ENCODE results near the gene HOXA6.
A peak's percentile ranks its signal among the peaks of the same experiment; 100 is the strongest.

Gene HOXA6

GRCh38 chr7:27184337-27185012 lies 36.9 kb upstream of the HOXA6 start:
- DNase-seq = peak; percentile 47 to 62

GRCh38 chr7:27183682-27184336 lies 36.2 kb upstream of the HOXA6 start:
- DNase-seq = peak in 1 of 2 experiments; percentile 51

- peak; percentile 37 to 57 for DNase-seq
Observed at GRCh38 chr7:27182861-27183681, 35.5 kb upstream of the HOXA6 start.

- DNase-seq = no peak
Observed at GRCh38 chr7:27182285-27182841, 34.8 kb upstream of the HOXA6 start.

- no peak for DNase-seq
Observed at GRCh38 chr7:27181795-27182275, 34.3 kb upstream of the HOXA6 start.

GRCh38 chr7:27180431-27181420 lies 33.2 kb upstream of the HOXA6 start:
- DNase-seq = no peak

- DNase-seq = peak; percentile 38 to 54
Observed at GRCh38 chr7:27179503-27180430, 32.2 kb upstream of the HOXA6 start.

- no peak for DNase-seq
Observed at GRCh38 chr7:27179030-27179429, 31.5 kb upstream of the HOXA6 start.

- no peak for DNase-seq
Observed at GRCh38 chr7:27178366-27178765, 30.8 kb upstream of the HOXA6 start.

- DNase-seq = no peak
Observed at GRCh38 chr7:27177795-27178320, 30.3 kb upstream of the HOXA6 start.

GRCh38 chr7:27176962-27177794 lies 29.6 kb upstream of the HOXA6 start:
- no peak for DNase-seq

- no peak for DNase-seq
Observed at GRCh38 chr7:27176524-27176845, 28.9 kb upstream of the HOXA6 start.

GRCh38 chr7:27175626-27176523 lies 28.3 kb upstream of the HOXA6 start:
- no peak for DNase-seq

- DNase-seq = no peak
Observed at GRCh38 chr7:27174874-27175625, 27.5 kb upstream of the HOXA6 start.

GRCh38 chr7:27173956-27174873 lies 26.6 kb upstream of the HOXA6 start, which contains the start of gene HOXA10:
Gene HOXA10 (minus strand): TSS chr7:27174320. CDS start chr7:27174306, 14 bp downstream.
- peak; percentile 54 to 74 for DNase-seq

- peak; percentile 62 to 83 for DNase-seq
Observed at GRCh38 chr7:27173511-27173955, 26.0 kb upstream of the HOXA6 start.

All from NCI-H2081 (cell line).